T-helper 2 cell treated with Interferon-gamma antibody and Interleukin-4, amounts not matched to agents 5 μg/mL and 100 μg/mL, for 36 hours (primary cell): ENCODE measurements around the gene ERLEC1.
"Not testable (repeated sequence)": the region's sequence is repeated elsewhere in the genome, so short reads cannot be mapped to it uniquely, and the experiment has no call there.

Source experiments
- DNase-seq: peaks from one replicate; pipeline ENCODE4 v3.0.0; 2021; ENCODE audit warnings: low spot score
- H3K27ac Mint-ChIP-seq: one replicate; pipeline ENCODE4 v1.8.0; 2021; ENCODE audit warnings: mild to moderate bottlenecking, mixed read lengths
- H3K27me3 Mint-ChIP-seq: one replicate; pipeline ENCODE4 v1.8.0; 2021; ENCODE audit warnings: low read depth, mixed read lengths
- H3K36me3 Mint-ChIP-seq: one replicate; pipeline ENCODE4 v1.8.0; 2021; ENCODE audit warnings: low read depth, mixed read lengths
- H3K4me1 Mint-ChIP-seq: one replicate; pipeline ENCODE4 v1.8.0; 2021; ENCODE audit warnings: low read depth, mixed read lengths
- H3K4me3 Mint-ChIP-seq: one replicate; pipeline ENCODE4 v1.8.0; 2022; ENCODE audit warnings: mild to moderate bottlenecking, moderate library complexity, mixed read lengths
- H3K9me3 Mint-ChIP-seq: one replicate; pipeline ENCODE4 v1.8.0; 2021; ENCODE audit warnings: mixed read lengths

The ERLEC1 gene

DNA sequence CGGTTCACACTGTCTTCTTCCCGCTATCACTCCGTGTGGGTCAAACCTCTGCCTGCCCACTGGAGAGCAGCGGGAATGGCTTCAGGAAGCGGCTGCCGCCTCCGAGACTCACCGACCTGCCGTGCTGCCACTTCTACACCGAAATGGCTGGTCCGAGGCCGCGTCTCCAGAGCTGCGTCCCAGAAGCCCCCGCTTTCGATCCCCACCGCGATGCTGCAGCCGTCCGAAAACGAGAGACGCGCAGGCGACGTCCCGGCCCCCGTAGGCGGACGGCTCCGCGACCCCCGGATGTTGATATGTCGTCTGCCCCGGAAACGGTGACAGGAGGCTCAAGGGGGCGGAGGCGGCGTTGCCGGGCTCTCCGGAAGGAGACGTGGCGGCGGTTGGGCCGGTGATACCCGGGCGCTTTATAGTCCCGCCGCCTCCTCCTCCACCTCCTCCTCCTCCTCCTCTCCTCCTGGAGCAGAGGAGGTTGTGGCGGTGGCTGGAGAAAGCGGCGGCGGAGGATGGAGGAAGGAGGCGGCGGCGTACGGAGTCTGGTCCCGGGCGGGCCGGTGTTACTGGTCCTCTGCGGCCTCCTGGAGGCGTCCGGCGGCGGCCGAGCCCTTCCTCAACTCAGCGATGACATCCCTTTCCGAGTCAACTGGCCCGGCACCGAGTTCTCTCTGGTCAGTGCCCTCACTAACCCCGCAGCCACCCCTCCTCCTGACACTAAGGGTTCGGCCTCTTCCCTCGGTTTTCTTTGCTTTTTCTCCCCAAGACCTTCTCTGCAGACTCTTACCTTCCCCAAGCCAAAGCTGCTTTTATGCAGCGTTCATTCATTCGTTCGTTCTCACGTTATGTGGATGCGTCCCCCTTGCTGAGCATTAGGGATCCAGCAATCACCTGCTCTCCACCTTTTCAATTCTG is at the start of gene ERLEC1, which contains the start of gene ASB3:
TSS of gene ERLEC1 (plus strand) at position 340 of the 909 bp plus-strand sequence. CDS start at position 507, 167 bp downstream.
TSS of gene ASB3 (minus strand) at position 249 of the 909 bp plus-strand sequence. CDS start 21,381 bp downstream, outside the sequence.
- Mint-ChIP-seq H3K27me3 (no peaks in the 10 kb centered on the region), H3K4me1 (peaks cover 36% of the 10 kb centered on the region), H3K9me3 (no peaks in the 10 kb centered on the region), H3K4me3 (peak within 1 kb of the TSS; percentile 96), H3K27ac (peak within 1 kb of the TSS; percentile 96), H3K36me3 (peaks cover 13% of the 10 kb centered on the region)
- DNase-seq: peak; percentile 90

DNA sequence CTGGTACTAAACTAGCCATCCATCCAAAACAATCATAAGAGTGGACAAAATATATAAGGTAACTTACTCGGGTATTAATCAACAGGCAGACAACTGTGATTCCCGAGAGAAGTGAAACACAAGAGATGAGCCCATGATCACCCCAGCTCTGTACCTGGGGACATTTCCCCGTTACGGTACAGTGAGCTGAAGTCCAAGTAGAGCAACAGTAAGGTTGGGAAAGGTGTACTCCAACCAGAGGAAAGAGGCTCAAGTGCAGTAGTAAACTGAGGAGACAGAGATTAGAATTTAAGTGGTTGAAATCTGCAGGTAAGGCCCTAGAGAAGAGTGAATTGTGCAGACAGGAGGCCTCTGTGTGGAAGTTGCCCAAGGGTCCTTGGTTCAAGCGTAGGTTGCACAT is 49.8 kb upstream of the ERLEC1 start:
- Mint-ChIP-seq H3K27me3 (no peaks in the 10 kb centered on the region), H3K27ac (no peak overlapping the region), H3K4me3 (no peak overlapping the region), H3K4me1 (peaks cover under 1% of the 10 kb centered on the region), H3K9me3 (no peaks in the 10 kb centered on the region), H3K36me3 (peaks cover 19% of the 10 kb centered on the region)
- DNase-seq: no peak

- Mint-ChIP-seq H3K4me1 (peaks cover 7% of the 10 kb centered on the region), H3K36me3 (peaks cover 24% of the 10 kb centered on the region), H3K27ac (no peak overlapping the region), H3K4me3 (no peak overlapping the region), H3K27me3 (no peaks in the 10 kb centered on the region), H3K9me3 (no peaks in the 10 kb centered on the region)
- no peak for DNase-seq
These were observed 47.8 kb upstream of the ERLEC1 start for GRCh38 chr2:53739032-53739431.

DNA sequence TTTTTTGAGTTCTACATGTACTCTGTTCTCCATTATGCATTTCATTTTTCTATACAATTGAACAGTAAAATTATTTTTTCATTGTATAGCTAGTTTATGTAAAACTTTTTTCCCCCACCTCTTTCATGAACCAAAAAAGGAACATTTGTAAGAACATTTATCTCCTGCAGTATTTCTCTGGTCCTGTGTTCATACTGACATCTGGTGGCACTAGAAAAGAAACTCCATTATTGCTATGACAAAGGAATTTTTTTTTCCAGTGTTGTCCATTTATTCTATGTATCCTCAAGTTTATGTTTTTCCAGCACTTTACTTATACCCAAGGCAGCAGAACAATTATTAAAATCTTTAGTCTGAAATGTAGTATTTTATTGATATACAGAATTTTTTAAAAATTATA is 46.7 kb upstream of the ERLEC1 start:
- no peak overlapping the region for H3K27ac Mint-ChIP-seq
- H3K4me1 Mint-ChIP-seq: peaks cover 7% of the 10 kb centered on the region
- DNase-seq: no peak
- no peaks in the 10 kb centered on the region for H3K9me3 Mint-ChIP-seq
- H3K4me3 Mint-ChIP-seq: no peak overlapping the region
- peaks cover 15% of the 10 kb centered on the region for H3K36me3 Mint-ChIP-seq
- no peaks in the 10 kb centered on the region for H3K27me3 Mint-ChIP-seq

- no peak overlapping the region for H3K4me3 Mint-ChIP-seq
- peaks cover 8% of the 10 kb centered on the region for H3K4me1 Mint-ChIP-seq
- H3K27me3 Mint-ChIP-seq: no peaks in the 10 kb centered on the region
- H3K36me3 Mint-ChIP-seq: peaks cover 26% of the 10 kb centered on the region
- H3K9me3 Mint-ChIP-seq: no peaks in the 10 kb centered on the region
- no peak for DNase-seq
- H3K27ac Mint-ChIP-seq: no peak overlapping the region
These were observed 42.3 kb upstream of the ERLEC1 start for GRCh38 chr2:53744395-53745065.

GRCh38 chr2:53750041-53750768 is 36.6 kb upstream of the ERLEC1 start:
- no peaks in the 10 kb centered on the region for H3K9me3 Mint-ChIP-seq
- no peaks in the 10 kb centered on the region for H3K27me3 Mint-ChIP-seq
- H3K4me3 Mint-ChIP-seq: no peak overlapping the region

DNA sequence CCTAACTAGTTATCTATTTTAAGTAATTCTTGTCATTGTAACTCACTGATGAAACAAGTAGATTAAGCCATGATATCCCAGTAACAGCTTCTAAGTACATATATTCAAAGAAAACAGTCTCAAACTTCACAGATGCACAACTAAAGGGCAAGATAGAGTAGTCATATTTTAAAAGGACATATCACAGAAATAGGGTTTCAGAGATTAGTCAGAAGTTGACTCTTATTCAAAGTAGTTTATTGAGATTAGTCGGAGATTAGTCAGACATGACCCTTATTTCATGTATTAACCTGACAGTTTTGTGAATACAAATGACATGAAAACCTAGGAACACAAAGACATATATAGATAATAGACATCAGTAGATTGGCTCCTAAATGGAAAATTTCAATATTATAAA is 35.1 kb upstream of the ERLEC1 start:
- no peak for DNase-seq
- H3K27me3 Mint-ChIP-seq: no peaks in the 10 kb centered on the region
- H3K4me1 Mint-ChIP-seq: peaks cover 20% of the 10 kb centered on the region
- peak overlapping the region; percentile 46 for H3K27ac Mint-ChIP-seq
- peaks cover 24% of the 10 kb centered on the region for H3K36me3 Mint-ChIP-seq
- H3K9me3 Mint-ChIP-seq: no peaks in the 10 kb centered on the region
- H3K4me3 Mint-ChIP-seq: no peak overlapping the region

More at GRCh38 chr2:53750041-53750768, 36.6 kb upstream of the ERLEC1 start:
- Mint-ChIP-seq H3K36me3 (peaks cover 25% of the 10 kb centered on the region), H3K4me1 (peaks cover 21% of the 10 kb centered on the region), H3K27ac (no peak overlapping the region)
- DNase-seq: no peak

GRCh38 chr2:53752385-53752784 is 34.5 kb upstream of the ERLEC1 start:
- no peak overlapping the region for H3K27ac Mint-ChIP-seq
- no peak for DNase-seq
- no peak overlapping the region for H3K4me3 Mint-ChIP-seq
- peaks cover 27% of the 10 kb centered on the region for H3K36me3 Mint-ChIP-seq
- H3K4me1 Mint-ChIP-seq: peaks cover 20% of the 10 kb centered on the region
- H3K27me3 Mint-ChIP-seq: no peaks in the 10 kb centered on the region
- H3K9me3 Mint-ChIP-seq: no peaks in the 10 kb centered on the region

DNA sequence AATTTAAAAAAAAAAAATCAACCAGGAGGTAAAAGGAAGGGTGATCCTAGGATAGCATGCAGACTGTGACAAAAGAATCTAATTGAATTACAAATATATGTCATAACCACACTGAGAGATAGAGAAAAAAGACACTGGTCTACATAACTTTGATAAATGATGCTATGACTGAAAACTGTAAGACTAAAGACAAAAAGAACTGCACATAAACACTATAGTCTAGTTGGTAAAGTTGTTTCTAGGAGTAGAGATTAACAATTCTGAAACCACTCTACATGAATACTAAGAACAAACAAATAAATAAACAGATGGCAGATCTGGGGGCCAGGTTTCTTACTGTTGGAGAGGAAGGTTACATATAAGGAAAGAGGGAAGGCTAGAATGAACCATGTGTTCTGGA is 33.8 kb upstream of the ERLEC1 start:
- Mint-ChIP-seq H3K9me3 (no peaks in the 10 kb centered on the region), H3K4me1 (peaks cover 20% of the 10 kb centered on the region), H3K27me3 (no peaks in the 10 kb centered on the region), H3K4me3 (no peak overlapping the region), H3K27ac (peak overlapping the region; percentile 24), H3K36me3 (peaks cover 26% of the 10 kb centered on the region)
- no peak for DNase-seq

- Mint-ChIP-seq H3K27ac (no peak overlapping the region), H3K4me3 (no peak overlapping the region), H3K27me3 (no peaks in the 10 kb centered on the region), H3K36me3 (peaks cover 16% of the 10 kb centered on the region), H3K4me1 (peaks cover 20% of the 10 kb centered on the region), H3K9me3 (no peaks in the 10 kb centered on the region)
- DNase-seq: no peak
These were observed 31.7 kb upstream of the ERLEC1 start for GRCh38 chr2:53755121-53755520.

- H3K27ac Mint-ChIP-seq: no peak overlapping the region
- H3K9me3 Mint-ChIP-seq: no peaks in the 10 kb centered on the region
- peaks cover 14% of the 10 kb centered on the region for H3K36me3 Mint-ChIP-seq
- no peak for DNase-seq
- no peak overlapping the region for H3K4me3 Mint-ChIP-seq
- no peaks in the 10 kb centered on the region for H3K27me3 Mint-ChIP-seq
- peaks cover 13% of the 10 kb centered on the region for H3K4me1 Mint-ChIP-seq
These were observed 30.2 kb upstream of the ERLEC1 start for GRCh38 chr2:53756644-53757043.

GRCh38 chr2:53757206-53757605 is 29.6 kb upstream of the ERLEC1 start:
- DNase-seq, H3K27me3 Mint-ChIP-seq, H3K9me3 Mint-ChIP-seq, H3K4me3 Mint-ChIP-seq, H3K27ac Mint-ChIP-seq: not testable (repeated sequence)
- Mint-ChIP-seq H3K36me3 (peaks cover 17% of the 10 kb centered on the region), H3K4me1 (peaks cover 10% of the 10 kb centered on the region)

GRCh38 chr2:53765767-53766166 is 21.1 kb upstream of the ERLEC1 start:
- Mint-ChIP-seq H3K4me3 (no peak overlapping the region), H3K36me3 (peaks cover 24% of the 10 kb centered on the region)

More at GRCh38 chr2:53765767-53766166, 21.1 kb upstream of the ERLEC1 start:
- no peak overlapping the region for H3K27ac Mint-ChIP-seq
- peaks cover 24% of the 10 kb centered on the region for H3K4me1 Mint-ChIP-seq
- H3K9me3 Mint-ChIP-seq: no peaks in the 10 kb centered on the region
- no peak for DNase-seq
- H3K27me3 Mint-ChIP-seq: no peaks in the 10 kb centered on the region
